ENCODE measurements around the gene PLA2G12B.

PLA2G12B gene

DNA sequence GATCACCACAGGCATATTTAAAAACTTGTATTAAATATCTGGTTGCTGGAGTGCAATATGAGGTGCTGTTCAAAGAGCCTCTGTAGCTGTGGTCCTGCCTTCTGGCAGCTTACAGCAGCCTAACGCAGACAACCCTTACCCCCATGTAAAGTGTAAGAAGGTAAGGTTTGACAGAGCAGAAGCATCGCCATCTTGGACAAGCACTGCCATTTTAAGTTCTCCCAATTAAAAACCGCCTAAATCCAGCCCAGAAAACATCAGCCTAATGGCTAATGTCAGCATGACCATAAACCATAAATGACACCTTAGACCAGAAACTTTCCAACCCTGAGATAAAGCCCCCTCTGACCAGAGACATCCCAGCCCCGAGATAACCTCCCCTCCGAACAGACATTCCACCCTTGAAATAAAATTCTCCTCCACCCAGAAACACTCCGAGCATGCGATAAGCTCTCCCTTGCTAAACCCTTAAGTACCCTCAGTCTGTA, 66.4 kb downstream of the PLA2G12B start:
- DNase-seq: no peak

DNA sequence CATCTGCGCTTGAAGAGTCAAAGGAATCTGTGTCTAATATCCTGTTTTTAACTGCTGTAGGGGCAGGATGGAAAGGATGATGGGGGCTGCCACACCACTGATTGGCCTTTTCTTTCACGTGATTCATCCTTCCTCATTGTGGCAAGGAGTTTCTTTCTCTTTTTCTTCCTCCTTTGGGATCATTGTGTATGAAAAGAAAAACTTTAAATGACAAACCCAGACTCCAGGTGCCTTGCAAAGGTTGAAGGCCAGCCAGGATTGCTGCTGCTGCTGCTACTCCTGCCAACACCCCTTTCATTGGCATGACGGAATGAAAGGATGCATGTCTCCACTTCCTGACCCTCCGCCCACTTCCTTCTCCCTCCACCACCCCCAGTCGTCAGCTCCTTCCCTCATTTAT, 67.6 kb downstream of the PLA2G12B start:
- DNase-seq: no peak

DNA sequence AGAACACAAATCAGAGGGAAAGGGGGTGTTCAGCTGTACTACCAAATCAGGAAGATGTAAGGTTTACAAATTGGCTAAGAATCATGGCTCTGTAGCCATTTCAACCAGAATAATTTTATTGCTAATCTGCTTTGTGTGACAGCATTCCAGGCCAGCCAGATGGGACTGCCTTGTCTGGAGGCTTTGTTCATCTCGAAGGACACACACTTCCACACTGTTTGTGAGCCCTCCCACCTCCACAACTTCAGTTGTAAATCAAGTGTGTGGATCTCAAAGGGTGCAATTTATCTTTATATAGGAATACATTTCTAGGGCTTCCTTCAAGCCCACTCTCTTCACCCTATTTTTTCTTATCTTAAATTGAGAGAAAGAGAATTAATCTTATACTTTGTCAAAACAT, 68.0 kb downstream of the PLA2G12B start:
- no peak for DNase-seq

DNA sequence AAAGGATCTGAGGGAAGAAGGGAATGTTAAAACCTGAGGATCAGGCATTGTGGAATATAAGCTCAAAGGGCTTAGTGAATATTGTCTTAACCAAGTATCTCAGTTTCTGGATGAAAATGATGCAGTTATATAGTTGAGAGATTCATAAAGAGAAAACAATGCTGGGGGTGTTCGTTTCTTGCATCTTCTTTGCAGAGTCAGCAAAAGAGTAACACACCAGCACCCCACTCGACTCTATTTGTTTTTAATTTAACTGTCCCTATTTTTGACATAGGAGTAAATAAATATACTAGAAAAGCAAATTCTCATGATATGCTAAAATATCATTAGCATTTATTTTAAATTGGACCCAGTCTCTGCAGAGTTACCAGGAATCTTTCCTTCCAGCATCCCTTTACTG, 68.7 kb downstream of the PLA2G12B start:
- DNase-seq: no peak

Data from activated CD8-positive, alpha-beta memory T cell treated with anti-CD3 and anti-CD28 coated beads, Interleukin-2, amount 50 U/mL, for 4 hours (primary cell).